Endothelial cell of hepatic sinusoid (primary cell): ENCODE data around the gene PRUNE2.
"Not testable (repeated sequence)": the region's sequence is repeated elsewhere in the genome, so short reads cannot be mapped to it uniquely, and the experiment has no call there.

Source experiments
- in situ Hi-C: cut with HindIII; loops from 2 replicates; pipeline ENCODE4 v1.10.0; 2017; ENCODE audit warnings: low sequenced_read_pairs

The PRUNE2 gene

GRCh38 chr9:76905791-76906646 is at the start of gene PRUNE2:
TSS of gene PRUNE2 (minus strand) at chr9:76906114. CDS start at chr9:76905963, 151 bp downstream.
- in situ Hi-C loops = no loop called here

GRCh38 chr9:76955406-76955805 is 49.5 kb upstream of the PRUNE2 start:
- in situ Hi-C loops = not testable (repeated sequence)

- in situ Hi-C loops = no loop called here
Observed at GRCh38 chr9:76949865-76950264, 44.0 kb upstream of the PRUNE2 start.

- in situ Hi-C loops = no loop called here
Observed at GRCh38 chr9:76944011-76944410, 38.1 kb upstream of the PRUNE2 start.

- in situ Hi-C loops = no loop called here
Observed at GRCh38 chr9:76943054-76943453, 37.1 kb upstream of the PRUNE2 start.

GRCh38 chr9:76932757-76933156 is 26.8 kb upstream of the PRUNE2 start:
- in situ Hi-C loops = loop anchor here (5.0 kb wide), 2 partner anchors 40 kb away; no protein-coding TSS in a partner anchor

GRCh38 chr9:76932265-76932664 is 26.4 kb upstream of the PRUNE2 start:
- in situ Hi-C loops = loop anchor here (5.0 kb wide), 2 partner anchors 40 kb away; no protein-coding TSS in a partner anchor

GRCh38 chr9:76927540-76928240 is 21.8 kb upstream of the PRUNE2 start:
- in situ Hi-C loops = no loop called here

GRCh38 chr9:76926846-76927245 is 20.9 kb upstream of the PRUNE2 start:
- in situ Hi-C loops = no loop called here

- in situ Hi-C loops = no loop called here
Observed at GRCh38 chr9:76926324-76926741, 20.4 kb upstream of the PRUNE2 start.

GRCh38 chr9:76921165-76921564 is 15.3 kb upstream of the PRUNE2 start:
- in situ Hi-C loops = no loop called here

- in situ Hi-C loops = no loop called here
Observed at GRCh38 chr9:76917299-76917698, 11.4 kb upstream of the PRUNE2 start.

- in situ Hi-C loops = no loop called here
Observed at GRCh38 chr9:76916231-76916630, 10.3 kb upstream of the PRUNE2 start.

- in situ Hi-C loops = loop anchor here (5.0 kb wide), 1 partner anchor 66 kb away; no protein-coding TSS in a partner anchor
Observed at GRCh38 chr9:76913467-76913866, 7.6 kb upstream of the PRUNE2 start.

GRCh38 chr9:76912636-76913275 is 6.8 kb upstream of the PRUNE2 start:
- in situ Hi-C loops = loop anchor here (5.0 kb wide), 1 partner anchor 65 kb away; no protein-coding TSS in a partner anchor

- in situ Hi-C loops = loop anchor here (5.0 kb wide), 1 partner anchor 65 kb away; no protein-coding TSS in a partner anchor
Observed at GRCh38 chr9:76911971-76912370, 6.1 kb upstream of the PRUNE2 start.

GRCh38 chr9:76910861-76911260 is 4.9 kb upstream of the PRUNE2 start:
- in situ Hi-C loops = loop anchor here (5.0 kb wide), 1 partner anchor 64 kb away; no protein-coding TSS in a partner anchor

GRCh38 chr9:76906647-76906975 is 697 bp upstream of the PRUNE2 start:
- in situ Hi-C loops = no loop called here

GRCh38 chr9:76904661-76905457 is 1.1 kb downstream of the PRUNE2 start:
- in situ Hi-C loops = no loop called here

GRCh38 chr9:76902395-76902794 is 3.5 kb downstream of the PRUNE2 start:
- in situ Hi-C loops = no loop called here
